H9 (cell line): ENCODE results near the gene HERC6. TPM values are rescaled to one million over a fixed set of nuclear protein-coding genes. Genes with fewer than 3 reads are reported as not detected.

Experiments
- DNase-seq: peaks from one replicate; pipeline ENCODE4 v3.0.0-alpha.2; 2017
- H2AFZ ChIP-seq: one replicate; pipeline ENCODE4 v1.6.1; 2013; ENCODE audit warnings: mild to moderate bottlenecking, low read length, control low read depth, moderate library complexity
- H2AK5ac ChIP-seq: 2 replicates; pipeline ENCODE4 v1.6.1; 2013; ENCODE audit warnings: low read length, control low read depth, mixed read lengths; ENCODE audit not compliant: insufficient read length
- H2BK120ac ChIP-seq: one replicate; pipeline ENCODE4 v1.6.1; 2013; ENCODE audit warnings: low read depth, mild to moderate bottlenecking, low read length, control low read depth, inconsistent platforms; ENCODE audit not compliant: poor library complexity, severe bottlenecking
- H2BK12ac ChIP-seq: 2 replicates; pipeline ENCODE4 v1.6.1; 2013; ENCODE audit warnings: low read length, control low read depth, mixed read lengths, low read depth; ENCODE audit not compliant: insufficient read length
- H2BK15ac ChIP-seq: 2 replicates; pipeline ENCODE4 v1.6.1; 2013; ENCODE audit warnings: low read depth, low read length, control low read depth
- H2BK20ac ChIP-seq: one replicate; pipeline ENCODE4 v1.6.1; 2013; ENCODE audit warnings: low read depth, mild to moderate bottlenecking, low read length, control low read depth, inconsistent platforms; ENCODE audit not compliant: poor library complexity, severe bottlenecking
- H2BK5ac ChIP-seq: 2 replicates; pipeline ENCODE4 v1.6.1; 2013; ENCODE audit warnings: low read length, control low read depth, mixed read lengths; ENCODE audit not compliant: insufficient read length
- H3K14ac ChIP-seq: 2 replicates; pipeline ENCODE4 v1.6.1; 2013; ENCODE audit warnings: low read length, control low read depth; ENCODE audit not compliant: insufficient read depth
- H3K18ac ChIP-seq: 2 replicates; pipeline ENCODE4 v1.6.1; 2013; ENCODE audit warnings: low read depth, mild to moderate bottlenecking, mixed read lengths, low read length, control low read depth; ENCODE audit not compliant: insufficient read length
- H3K23ac ChIP-seq: 2 replicates; pipeline ENCODE4 v1.6.1; 2013; ENCODE audit warnings: low read length, control low read depth, mixed read lengths, low read depth; ENCODE audit not compliant: insufficient read length
- H3K23me2 ChIP-seq: 2 replicates; pipeline ENCODE4 v1.6.1; 2013; ENCODE audit warnings: low read depth, mild to moderate bottlenecking, mixed read lengths, low read length, control low read depth; ENCODE audit not compliant: insufficient read length, poor library complexity, severe bottlenecking
- H3K27ac ChIP-seq: 2 replicates; pipeline ENCODE4 v1.5.1; 2013; ENCODE audit warnings: low read length, control low read depth, mixed read lengths, low read depth; ENCODE audit not compliant: insufficient read length
- H3K27me3 ChIP-seq: 2 replicates; pipeline ENCODE4 v1.6.1; 2013; ENCODE audit warnings: low read length, control low read depth, inconsistent platforms; ENCODE audit not compliant: insufficient read depth
- H3K4ac ChIP-seq: 2 replicates; pipeline ENCODE4 v1.6.1; 2013; ENCODE audit warnings: low read depth, mild to moderate bottlenecking, control low read depth, inconsistent platforms, low read length, moderate library complexity
- H3K4me1 ChIP-seq: 2 replicates; pipeline ENCODE4 v1.6.1; 2013; ENCODE audit warnings: low read length, control low read depth, inconsistent platforms; ENCODE audit not compliant: insufficient read depth
- H3K4me2 ChIP-seq: 2 replicates; pipeline ENCODE4 v1.6.1; 2013; ENCODE audit warnings: low read length, control low read depth, mixed read lengths; ENCODE audit not compliant: insufficient read length, insufficient read depth
- H3K56ac ChIP-seq: 2 replicates; pipeline ENCODE4 v1.6.1; 2013; ENCODE audit warnings: low read depth, mild to moderate bottlenecking, mixed read lengths, low read length, control low read depth; ENCODE audit not compliant: insufficient read length
- H3K79me1 ChIP-seq: 2 replicates; pipeline ENCODE4 v1.6.1; 2013; ENCODE audit warnings: low read depth, mild to moderate bottlenecking, moderate library complexity, low read length, control low read depth, inconsistent platforms; ENCODE audit not compliant: insufficient read depth, poor library complexity, severe bottlenecking
- H3K79me2 ChIP-seq: 2 replicates; pipeline ENCODE4 v1.6.1; 2013; ENCODE audit warnings: low read length, control low read depth, inconsistent platforms; ENCODE audit not compliant: insufficient read depth
- H3K9ac ChIP-seq: 2 replicates; pipeline ENCODE4 v1.6.1; 2013; ENCODE audit warnings: low read length, control low read depth, mixed read lengths; ENCODE audit not compliant: insufficient read length; ENCODE audit errors: extremely low read depth
- H3K9me3 ChIP-seq: one replicate; pipeline ENCODE4 v1.6.1; 2013; ENCODE audit warnings: low read depth, low read length, inconsistent platforms; ENCODE audit not compliant: control insufficient read depth
- H3T11ph ChIP-seq: one replicate; pipeline ENCODE4 v1.6.1; 2013; ENCODE audit warnings: mild to moderate bottlenecking, low read length, control low read depth, inconsistent platforms
- H4K20me1 ChIP-seq: one replicate; pipeline ENCODE4 v1.6.1; 2013; ENCODE audit not compliant: control insufficient read depth, insufficient read length, insufficient read depth
- H4K5ac ChIP-seq: 2 replicates; pipeline ENCODE4 v1.6.1; 2013; ENCODE audit warnings: low read depth, mild to moderate bottlenecking, mixed read lengths, low read length, control low read depth; ENCODE audit not compliant: insufficient read length
- H4K8ac ChIP-seq: replicated peaks from 2 replicates; pipeline ENCODE4 v1.6.1; 2013; ENCODE audit warnings: low read length, control low read depth, mixed read lengths, low read depth; ENCODE audit not compliant: insufficient read length
- H4K91ac ChIP-seq: 2 replicates; pipeline ENCODE4 v1.6.1; 2013; ENCODE audit warnings: low read depth, mild to moderate bottlenecking, moderate library complexity, mixed read lengths, low read length, control low read depth; ENCODE audit not compliant: insufficient read length
- H3K27ac Mint-ChIP-seq, 3 experiments: 2 replicates in 2 of 3; 3 replicates in 1 of 3; pipeline ENCODE4 v1.8.0; 2020 to 2021; ENCODE audit warnings: mixed read lengths in 3 of 3, mild to moderate bottlenecking in 1 of 3, moderate library complexity in 1 of 3
- H3K27me3 Mint-ChIP-seq: 2 replicates; pipeline ENCODE4 v1.8.0; 2021; ENCODE audit warnings: low read depth, mild to moderate bottlenecking, moderate library complexity, mixed read lengths
- H3K36me3 Mint-ChIP-seq, 3 experiments: 2 replicates in 2 of 3; 3 replicates in 1 of 3; pipeline ENCODE4 v1.8.0; 2020 to 2021; ENCODE audit warnings: low read depth in 3 of 3, mixed read lengths in 3 of 3; ENCODE audit not compliant: insufficient read depth in 1 of 3
- H3K4me1 Mint-ChIP-seq, 2 experiments: 2 replicates each; pipeline ENCODE4 v1.8.0; 2020; ENCODE audit warnings: mixed read lengths in 2 of 2
- H3K4me3 Mint-ChIP-seq, 2 experiments: 2 replicates in 1 of 2; 3 replicates in 1 of 2; pipeline ENCODE4 v1.8.0; 2020 to 2021; ENCODE audit warnings: mild to moderate bottlenecking in 2 of 2, mixed read lengths in 2 of 2, moderate library complexity in 1 of 2
- H3K9me3 Mint-ChIP-seq, 2 experiments: 2 replicates in 1 of 2; 3 replicates in 1 of 2; pipeline ENCODE4 v1.8.0; 2020; ENCODE audit warnings: mild to moderate bottlenecking in 2 of 2, mixed read lengths in 2 of 2, moderate library complexity in 1 of 2
- WGBS: extraction: QIAGEN DNeasy Blood & Tissue Kit; methylation state at CpG from one replicate; pipeline ENCODE4 v1.1.7; 2013; ENCODE audit warnings: missing lambda C conversion rate, low lambda C conversion rate, mixed read lengths; ENCODE audit not compliant: insufficient read length; ENCODE audit errors: extremely low coverage; 5-methylcytosine and 5-hydroxymethylcytosine counted together
- total RNA-seq: library from RNA; stranded (reverse); gene quantifications from 2 replicates; pipeline ENCODE4 v1.2.1, GENCODE V29; 2021
- TF ChIP-seq, protein P1 (sequence below): fragments of 200-600 bp; sonication (generic); conservative IDR thresholded peaks from 3 replicates; pipeline ENCODE4 v1.8.0; 2021; ENCODE audit warnings: antibody characterized with exemption, mild to moderate bottlenecking

The HERC6 gene
- total RNA-seq, 1 experiment from 2014 or later: 8.2 TPM

DNA sequence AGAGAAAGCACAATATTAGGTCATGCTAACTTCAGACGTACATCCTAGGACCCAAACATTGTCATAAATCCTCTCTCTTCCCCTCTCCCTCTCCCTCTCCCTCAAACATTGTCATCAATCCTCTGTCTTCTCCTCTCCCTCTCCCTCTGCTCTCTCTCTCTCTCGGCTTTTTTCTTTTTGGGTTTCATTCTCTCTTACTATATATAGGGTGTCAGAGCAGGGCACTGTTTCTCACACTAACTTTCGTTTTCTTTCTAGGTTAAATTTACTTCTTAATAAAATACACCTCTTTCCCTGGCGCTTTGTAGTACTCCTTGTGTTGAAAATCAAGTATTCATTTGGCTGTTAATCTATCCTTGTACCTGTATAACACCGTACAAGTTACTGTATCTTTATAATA, 41.2 kb downstream of the HERC6 start:
- no peaks in the 10 kb centered on the region for H3K27me3 Mint-ChIP-seq
- Histone ChIP-seq H3T11ph (no peak overlapping the region), H3K4me2 (no peak overlapping the region), H3K79me1 (no peaks in the 10 kb centered on the region), H2AK5ac (no peak overlapping the region), H3K4me1 (no peaks in the 10 kb centered on the region), H3K18ac (no peak overlapping the region), H2BK12ac (no peak overlapping the region), H4K8ac (no peak overlapping the region), H3K9me3 (no peaks in the 10 kb centered on the region), H2BK15ac (no peak overlapping the region), H4K5ac (no peak overlapping the region), H3K23me2 (no peaks in the 10 kb centered on the region), H4K91ac (no peak overlapping the region), H3K79me2 (no peaks in the 10 kb centered on the region), H3K27me3 (no peaks in the 10 kb centered on the region), H2BK5ac (no peak overlapping the region), H2BK20ac (no peak overlapping the region), H3K4ac (no peak overlapping the region), H3K27ac (no peak overlapping the region), H2AFZ (no peak overlapping the region), H2BK120ac (no peak overlapping the region), H4K20me1 (no peaks in the 10 kb centered on the region), H3K9ac (no peak overlapping the region), H3K56ac (no peak overlapping the region), H3K14ac (no peak overlapping the region), H3K23ac (no peak overlapping the region)
- TF ChIP-seq, protein P1, sequence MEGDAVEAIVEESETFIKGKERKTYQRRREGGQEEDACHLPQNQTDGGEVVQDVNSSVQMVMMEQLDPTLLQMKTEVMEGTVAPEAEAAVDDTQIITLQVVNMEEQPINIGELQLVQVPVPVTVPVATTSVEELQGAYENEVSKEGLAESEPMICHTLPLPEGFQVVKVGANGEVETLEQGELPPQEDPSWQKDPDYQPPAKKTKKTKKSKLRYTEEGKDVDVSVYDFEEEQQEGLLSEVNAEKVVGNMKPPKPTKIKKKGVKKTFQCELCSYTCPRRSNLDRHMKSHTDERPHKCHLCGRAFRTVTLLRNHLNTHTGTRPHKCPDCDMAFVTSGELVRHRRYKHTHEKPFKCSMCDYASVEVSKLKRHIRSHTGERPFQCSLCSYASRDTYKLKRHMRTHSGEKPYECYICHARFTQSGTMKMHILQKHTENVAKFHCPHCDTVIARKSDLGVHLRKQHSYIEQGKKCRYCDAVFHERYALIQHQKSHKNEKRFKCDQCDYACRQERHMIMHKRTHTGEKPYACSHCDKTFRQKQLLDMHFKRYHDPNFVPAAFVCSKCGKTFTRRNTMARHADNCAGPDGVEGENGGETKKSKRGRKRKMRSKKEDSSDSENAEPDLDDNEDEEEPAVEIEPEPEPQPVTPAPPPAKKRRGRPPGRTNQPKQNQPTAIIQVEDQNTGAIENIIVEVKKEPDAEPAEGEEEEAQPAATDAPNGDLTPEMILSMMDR: no peak
- no peaks in the 10 kb centered on the region for H3K9me3 Mint-ChIP-seq
- no peak for DNase-seq
- no peak overlapping the region for H3K27ac Mint-ChIP-seq
- H3K36me3 Mint-ChIP-seq: no peaks in the 10 kb centered on the region
- H3K4me1 Mint-ChIP-seq: no peaks in the 10 kb centered on the region
- WGBS: no CpG with 5 or more reads among the region's 5 CpGs
- H3K4me3 Mint-ChIP-seq: no peak overlapping the region
